Progenitor cell of endocrine pancreas (in vitro differentiated cells): Measurements from ENCODE around the gene IP6K1. TPM values are rescaled to one million over a fixed set of nuclear protein-coding genes. Genes with fewer than 3 reads are reported as not detected.
"Not testable (repeated sequence)": the region's sequence is repeated elsewhere in the genome, so short reads cannot be mapped to it uniquely, and the experiment has no call there.

Source experiments
- DNase-seq: peaks from one replicate; pipeline ENCODE4 v3.0.0; 2021; ENCODE audit warnings: low spot score; ENCODE audit not compliant: unreplicated experiment
- H3K27ac Mint-ChIP-seq: 2 replicates; pipeline ENCODE4 v1.8.0; 2021; ENCODE audit warnings: mild to moderate bottlenecking, moderate library complexity, mixed read lengths
- H3K27me3 Mint-ChIP-seq: 2 replicates; pipeline ENCODE4 v1.8.0; 2021; ENCODE audit warnings: mixed read lengths
- H3K36me3 Mint-ChIP-seq: 2 replicates; pipeline ENCODE4 v1.8.0; 2022; ENCODE audit warnings: mixed read lengths; ENCODE audit not compliant: insufficient read depth
- H3K4me1 Mint-ChIP-seq: 2 replicates; pipeline ENCODE4 v1.8.0; 2021; ENCODE audit warnings: low read depth, mixed read lengths
- H3K4me3 Mint-ChIP-seq: 2 replicates; pipeline ENCODE4 v1.8.0; 2021; ENCODE audit warnings: low read depth, mild to moderate bottlenecking, moderate library complexity, mixed read lengths
- H3K9me3 Mint-ChIP-seq: 2 replicates; pipeline ENCODE4 v1.8.0; 2021; ENCODE audit warnings: low read depth, mixed read lengths
- CTCF ChIP-seq: fragments of 200-600 bp; sonication (generic); IDR thresholded peaks from one replicate; pipeline ENCODE4 v1.5.0; 2021; ENCODE audit warnings: antibody characterized with exemption, mild to moderate bottlenecking; ENCODE audit not compliant: unreplicated experiment
- total RNA-seq: library from RNA; stranded (reverse); gene quantifications from 2 replicates; pipeline ENCODE4 v1.2.1, GENCODE V29; 2021

Gene IP6K1
- total RNA-seq, 1 donor from 2014 or later: 46.3 TPM

- Mint-ChIP-seq H3K4me3 (peak overlapping the region; percentile 11), H3K27me3 (no peaks in the 10 kb centered on the region), H3K36me3 (peaks cover 3% of the 10 kb centered on the region), H3K9me3 (no peaks in the 10 kb centered on the region), H3K4me1 (peaks cover 11% of the 10 kb centered on the region), H3K27ac (peak overlapping the region; percentile 43)
- TF ChIP-seq CTCF: no peak
- no peak for DNase-seq
Observed at GRCh38 chr3:49756036-49756435, 30.3 kb downstream of the IP6K1 start.

- Mint-ChIP-seq H3K27me3 (no peaks in the 10 kb centered on the region), H3K27ac (no peak overlapping the region), H3K4me3 (no peak overlapping the region), H3K36me3 (peaks cover 6% of the 10 kb centered on the region), H3K4me1 (peaks cover 13% of the 10 kb centered on the region), H3K9me3 (no peaks in the 10 kb centered on the region)
- TF ChIP-seq CTCF: no peak
- DNase-seq: no peak
Observed at GRCh38 chr3:49754536-49754935, 31.8 kb downstream of the IP6K1 start.

GRCh38 chr3:49751501-49751900 is 34.8 kb downstream of the IP6K1 start:
- Mint-ChIP-seq H3K4me1 (peaks cover 13% of the 10 kb centered on the region), H3K27ac (no peak overlapping the region), H3K4me3 (no peak overlapping the region), H3K36me3 (peaks cover 6% of the 10 kb centered on the region), H3K27me3 (no peaks in the 10 kb centered on the region), H3K9me3 (no peaks in the 10 kb centered on the region)
- no peak for TF ChIP-seq CTCF
- no peak for DNase-seq

- peaks cover 6% of the 10 kb centered on the region for H3K36me3 Mint-ChIP-seq
- H3K9me3 Mint-ChIP-seq: no peaks in the 10 kb centered on the region
- no peaks in the 10 kb centered on the region for H3K27me3 Mint-ChIP-seq
- H3K4me1 Mint-ChIP-seq: peaks cover 6% of the 10 kb centered on the region
- no peak for DNase-seq
- no peak for TF ChIP-seq CTCF
- H3K4me3 Mint-ChIP-seq: no peak overlapping the region
- H3K27ac Mint-ChIP-seq: peak overlapping the region; percentile 9
Observed at GRCh38 chr3:49750056-49750455, 36.3 kb downstream of the IP6K1 start.

GRCh38 chr3:49748874-49749273 is 37.5 kb downstream of the IP6K1 start:
- not testable (repeated sequence) for H3K9me3 Mint-ChIP-seq, H3K27ac Mint-ChIP-seq, H3K27me3 Mint-ChIP-seq, H3K4me1 Mint-ChIP-seq, DNase-seq, H3K4me3 Mint-ChIP-seq, H3K36me3 Mint-ChIP-seq

- no peak for DNase-seq
Observed at GRCh38 chr3:49747792-49748480, 38.4 kb downstream of the IP6K1 start.

More at GRCh38 chr3:49747792-49748480, 38.4 kb downstream of the IP6K1 start:
- Mint-ChIP-seq H3K27ac (no peak overlapping the region), H3K9me3 (no peaks in the 10 kb centered on the region), H3K27me3 (no peaks in the 10 kb centered on the region), H3K36me3 (peaks cover 3% of the 10 kb centered on the region), H3K4me3 (no peak overlapping the region), H3K4me1 (peaks cover 2% of the 10 kb centered on the region)
- no peak for TF ChIP-seq CTCF
